Measurements from ENCODE around the gene PRR23E.

Gene PRR23E

DNA sequence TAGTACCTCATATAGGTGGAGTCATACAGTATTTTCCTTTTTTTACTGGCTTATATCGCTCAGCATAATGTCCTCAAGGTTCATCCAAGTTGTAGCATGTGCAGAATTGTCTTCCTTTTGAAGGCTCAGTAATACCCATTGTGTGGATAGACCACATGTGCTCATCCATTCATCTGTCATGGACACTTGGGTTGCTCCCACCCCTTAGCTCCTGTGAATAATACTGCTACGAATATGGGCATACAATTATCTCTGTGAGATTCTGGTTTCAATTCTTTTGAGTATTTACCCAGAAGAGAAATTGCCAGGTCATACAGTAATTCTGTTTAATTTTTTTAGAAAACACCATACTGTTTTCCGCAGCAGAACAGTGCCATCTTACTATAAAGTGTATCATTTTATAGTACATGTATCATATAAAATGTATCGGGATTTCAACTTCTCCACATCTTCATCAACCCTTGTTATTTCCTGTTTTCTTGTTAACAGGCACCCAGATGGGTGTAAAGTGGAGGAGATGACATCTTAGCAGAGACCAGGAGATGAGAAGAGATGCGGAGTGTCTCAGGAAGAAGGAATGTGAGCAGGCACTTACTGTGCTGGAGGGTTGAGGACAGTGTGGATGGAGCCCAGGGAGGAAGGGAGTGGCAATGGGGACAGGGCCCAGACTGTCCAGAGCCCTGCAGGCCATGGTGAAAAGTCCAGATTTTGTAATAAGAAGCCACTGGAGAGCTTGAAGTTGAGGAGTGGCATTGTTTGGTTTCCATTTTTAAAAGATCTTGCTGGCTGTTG, 27.0 kb upstream of the PRR23E start:
- no peak for DNase-seq

DNA sequence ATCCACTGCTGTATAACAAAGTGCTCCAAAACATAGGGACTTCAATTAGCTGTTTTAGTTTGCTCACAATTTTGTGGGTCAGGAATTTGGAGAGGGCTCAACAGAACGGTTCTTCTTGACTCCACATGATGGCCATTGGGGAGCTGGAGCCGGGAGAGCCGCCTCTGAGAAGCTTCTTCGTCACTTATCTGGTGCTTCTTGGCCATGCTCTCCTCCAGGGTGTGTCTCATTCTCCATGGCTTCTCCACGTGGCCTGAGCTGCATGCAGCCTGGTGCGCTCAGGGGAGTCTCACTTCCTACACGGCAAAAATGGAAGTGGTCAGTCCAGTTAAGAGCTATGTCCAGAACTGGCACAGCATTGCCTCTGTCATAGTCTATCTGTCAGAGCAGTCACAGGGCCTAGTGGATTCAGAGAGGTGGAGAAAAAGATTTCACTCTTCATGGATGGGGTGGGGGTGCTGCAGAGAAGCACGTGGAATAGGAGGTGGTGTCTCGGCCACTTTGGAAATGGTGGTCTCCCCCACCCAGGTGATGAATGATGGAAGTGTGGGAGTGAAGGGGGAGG, 26.3 kb upstream of the PRR23E start:
- DNase-seq: no peak

DNA sequence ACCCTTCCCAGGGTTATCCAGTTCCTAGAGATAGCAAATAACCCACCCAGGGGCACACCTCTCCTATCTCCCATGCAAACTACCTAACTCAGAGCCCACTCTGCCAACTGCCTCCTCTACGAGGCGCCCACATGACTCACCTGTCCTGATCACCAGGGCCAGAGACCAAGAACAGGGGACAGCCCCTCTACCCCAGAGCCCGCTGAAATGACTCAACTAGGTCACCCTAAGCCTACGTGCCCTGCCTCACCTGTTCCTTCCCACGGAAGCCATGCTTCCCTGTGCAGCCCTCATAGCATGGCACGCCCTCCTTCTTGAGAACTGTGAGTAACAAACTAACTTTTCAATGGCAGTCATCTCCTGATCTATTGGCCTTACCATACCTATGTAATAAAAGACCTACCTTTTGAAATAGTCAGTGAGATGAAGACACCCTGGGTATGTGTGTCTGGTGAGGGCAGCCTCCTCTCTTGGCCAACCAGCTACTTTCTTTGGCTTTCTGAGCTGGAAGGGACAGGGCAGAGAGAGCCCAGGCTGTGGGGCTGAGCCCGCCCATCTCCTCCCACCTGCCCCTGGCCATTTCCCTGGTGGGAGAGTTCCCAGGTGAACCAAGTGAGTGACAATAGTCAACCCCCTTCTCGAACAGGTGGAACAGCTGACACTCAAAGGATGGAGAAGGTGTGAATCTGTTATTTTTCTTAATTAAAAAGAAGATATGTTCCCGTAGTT, 25.5 kb upstream of the PRR23E start:
- no peak for DNase-seq

DNA sequence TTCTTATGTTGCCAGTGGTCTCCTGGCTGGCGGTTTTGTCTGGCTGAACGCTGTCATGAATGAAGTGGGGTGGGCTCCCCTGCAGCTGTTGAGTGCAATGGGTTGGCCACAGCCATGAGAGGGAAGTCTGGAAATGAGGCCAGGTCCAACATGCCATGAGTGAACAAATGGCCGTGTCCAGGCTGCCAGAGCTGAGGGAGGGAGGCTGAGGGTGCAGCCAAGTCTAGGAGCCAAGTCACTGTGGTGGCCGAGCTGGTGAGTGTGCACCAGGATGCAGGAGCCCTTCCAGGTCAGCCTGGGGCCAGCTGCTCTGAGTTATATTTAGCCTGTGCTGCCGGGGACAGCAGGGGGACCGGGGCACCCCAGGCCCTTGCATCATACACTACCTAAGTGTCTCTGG, 24.7 kb upstream of the PRR23E start:
- DNase-seq: no peak

DNA sequence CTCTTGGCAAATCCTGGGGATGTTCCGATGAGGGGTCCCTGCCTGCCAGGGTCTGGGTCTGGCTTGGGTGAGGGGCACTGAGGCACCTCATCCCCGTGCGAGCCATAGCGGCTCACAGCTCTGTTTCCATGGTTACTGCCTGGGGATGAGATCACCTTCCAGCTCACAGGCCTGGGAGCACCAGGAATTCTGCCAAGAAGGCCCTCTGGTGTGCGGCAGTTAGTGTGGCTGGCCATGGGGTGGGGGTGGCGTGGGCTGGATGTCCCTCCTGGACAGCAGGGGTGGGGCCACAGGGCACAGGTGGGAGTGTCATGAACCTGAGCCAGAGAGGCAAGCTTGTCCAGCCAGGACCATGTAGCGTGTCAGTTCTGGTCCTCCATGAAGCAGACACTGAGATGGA, 22.1 kb upstream of the PRR23E start:
- DNase-seq: no peak

DNA sequence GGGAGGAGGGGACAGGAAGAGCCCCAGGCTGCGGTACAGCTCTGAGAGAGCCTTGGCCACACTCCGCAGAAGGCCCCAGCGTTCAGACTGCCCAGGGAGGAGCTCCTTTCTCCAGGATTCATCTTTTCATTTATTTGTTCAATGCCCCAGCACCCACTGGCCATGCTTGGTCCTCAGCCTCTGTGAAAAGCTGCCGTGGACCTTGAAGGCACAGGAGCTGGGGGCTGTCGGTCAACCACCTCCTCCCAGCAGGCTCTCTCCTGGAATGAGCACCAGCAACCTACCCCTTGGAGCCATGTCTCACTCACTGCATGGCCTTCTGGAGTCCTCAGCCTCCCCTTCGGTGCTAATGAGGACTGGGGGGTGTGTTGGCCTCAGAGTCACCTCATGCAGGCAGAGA, 21.6 kb upstream of the PRR23E start:
- no peak for DNase-seq

DNA sequence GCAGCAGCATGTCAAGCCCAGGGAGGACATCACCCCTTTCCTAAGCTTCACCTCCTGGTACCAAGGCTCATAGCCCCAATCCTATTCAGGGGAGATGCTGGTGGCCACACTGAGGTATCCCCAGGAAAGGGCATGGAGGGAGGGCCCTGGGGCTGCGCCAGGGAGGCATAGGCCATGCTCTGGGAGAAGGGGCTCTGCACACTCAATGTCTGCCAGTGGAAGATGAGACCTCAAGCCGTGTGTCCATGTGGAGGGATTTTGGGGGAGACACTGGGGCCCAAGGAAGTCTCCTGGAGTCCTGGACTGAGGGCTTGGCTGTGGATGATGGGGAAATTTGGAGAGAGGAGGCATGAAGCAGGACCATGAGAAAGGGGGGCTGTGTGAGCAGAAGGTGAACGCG, 21.2 kb upstream of the PRR23E start:
- no peak for DNase-seq

DNA sequence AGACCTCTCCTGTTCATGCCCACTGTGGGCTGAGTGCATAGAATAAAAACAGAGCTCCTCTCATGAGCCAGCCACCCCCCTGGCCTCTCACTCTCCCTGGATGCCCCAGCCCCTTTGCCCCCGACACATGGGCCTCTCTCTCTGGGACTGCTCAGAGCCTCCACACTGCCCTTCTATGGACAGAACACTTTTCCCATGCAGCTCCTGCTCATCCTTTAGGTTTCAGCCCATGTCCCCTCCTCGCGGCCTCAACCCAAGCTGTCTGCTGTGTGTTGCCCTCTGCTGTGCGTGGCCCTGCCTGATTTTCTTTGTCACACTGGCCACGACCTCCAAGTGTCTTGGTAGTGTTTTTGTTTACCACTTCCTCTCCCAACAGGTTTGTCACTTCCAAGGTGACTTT, 20.7 kb upstream of the PRR23E start:
- no peak for DNase-seq

DNA sequence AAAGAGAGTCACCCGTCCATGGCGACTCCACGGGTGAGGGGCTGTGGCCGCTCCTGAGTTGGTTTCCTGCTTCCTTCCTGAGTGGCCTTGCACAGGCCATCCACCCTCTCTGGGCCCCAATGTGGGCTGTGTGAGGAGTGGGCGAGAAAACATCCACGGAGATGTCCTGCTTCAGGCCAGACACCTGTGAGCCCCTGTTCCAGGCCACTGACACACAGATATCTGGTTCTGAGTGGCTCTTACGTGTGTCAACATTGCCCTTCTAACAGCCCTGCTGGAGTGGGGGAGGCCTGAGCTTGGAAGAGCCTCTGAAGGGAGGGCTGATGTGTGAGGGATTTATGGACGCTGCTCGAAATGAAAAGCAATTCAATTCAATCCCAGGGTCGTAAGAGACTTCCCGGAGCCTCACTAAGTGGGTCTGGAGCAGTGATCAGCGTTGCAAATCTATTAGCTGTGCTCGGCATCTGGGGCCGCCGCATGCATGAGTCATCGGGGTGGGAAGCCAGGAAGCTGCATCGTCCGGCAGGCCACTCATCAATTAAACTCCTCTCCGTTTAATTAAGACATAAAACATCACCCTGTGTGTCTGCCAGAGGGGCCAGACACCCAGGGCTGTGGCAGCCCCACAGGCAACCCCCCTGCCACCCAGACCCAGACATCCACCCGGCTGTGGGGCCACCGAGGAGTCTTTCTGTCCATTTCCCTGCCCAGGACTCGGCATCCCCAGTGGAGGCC, 20.0 kb upstream of the PRR23E start:
- DNase-seq: no peak

DNA sequence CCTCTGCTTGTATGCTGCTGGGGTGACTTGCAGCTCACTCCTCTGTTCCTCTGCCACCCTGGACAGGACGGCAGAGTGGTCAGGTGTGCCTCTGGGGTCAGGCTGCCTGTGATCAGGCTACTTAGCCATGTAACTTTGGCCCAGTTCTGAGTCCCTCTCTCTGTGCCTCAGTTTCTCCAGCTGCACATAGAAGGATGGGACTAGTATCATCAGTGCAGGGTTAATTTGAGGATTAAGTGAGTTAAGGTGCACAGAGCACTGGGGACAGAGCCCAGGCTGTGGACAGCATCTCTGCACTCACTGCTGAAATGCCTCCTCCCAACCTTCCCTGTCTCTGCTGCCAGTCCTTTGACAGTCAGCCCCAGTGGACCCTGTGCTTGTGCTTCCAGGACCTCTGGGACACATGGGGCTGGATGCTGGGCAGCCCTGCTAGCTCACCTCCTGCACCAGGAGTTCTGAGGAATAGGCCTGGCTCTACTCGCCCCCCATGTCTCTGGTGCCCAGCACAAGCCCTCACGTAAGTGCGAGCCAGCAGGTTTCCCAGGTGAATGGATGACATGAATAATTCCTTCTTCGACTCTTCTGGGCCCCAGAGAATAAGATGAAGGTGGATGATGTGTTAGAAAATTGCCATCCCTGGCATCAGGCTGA, 19.3 kb upstream of the PRR23E start:
- no peak for DNase-seq

DNA sequence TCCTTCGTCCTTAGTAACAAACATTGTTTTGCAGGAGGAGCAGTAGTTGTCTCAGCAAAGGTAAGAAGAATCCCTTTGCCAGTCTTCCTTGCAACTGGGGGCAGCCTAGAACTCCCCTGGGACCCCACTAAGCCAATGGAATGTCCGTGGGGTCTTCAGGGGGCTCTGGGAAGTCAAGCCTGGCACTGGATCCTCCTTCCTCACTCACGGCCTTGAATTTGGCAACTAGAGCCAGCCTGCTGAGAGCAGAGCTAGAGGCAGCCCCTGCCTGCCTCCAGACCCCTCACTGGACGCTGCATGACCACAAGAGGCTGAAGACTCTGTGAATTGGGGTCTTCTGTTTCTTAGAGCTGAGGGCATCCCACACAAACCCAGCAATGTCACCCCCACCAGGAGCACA, 18.6 kb upstream of the PRR23E start:
- no peak for DNase-seq

DNA sequence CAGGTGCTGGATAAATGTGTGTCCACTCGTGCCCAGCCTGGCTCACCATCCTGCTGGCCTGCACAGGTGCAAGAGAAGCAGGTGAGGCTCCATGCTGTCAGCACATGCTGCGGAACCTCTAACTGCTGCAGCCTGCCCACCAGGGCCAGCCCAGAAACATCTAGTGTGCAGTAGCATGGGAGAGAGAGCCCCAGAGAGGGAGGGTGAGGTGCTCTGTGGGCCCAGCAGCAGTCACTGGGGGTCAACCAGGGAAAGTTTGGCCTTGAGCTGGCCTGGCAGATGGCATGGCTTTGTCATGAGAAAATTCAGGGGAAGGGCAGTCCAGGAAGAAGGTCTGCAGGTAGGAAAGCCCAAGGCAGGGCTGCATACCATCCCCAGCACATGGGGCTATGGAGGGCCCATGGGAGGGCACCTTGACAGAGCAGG, 18.2 kb upstream of the PRR23E start:
- no peak for DNase-seq

DNA sequence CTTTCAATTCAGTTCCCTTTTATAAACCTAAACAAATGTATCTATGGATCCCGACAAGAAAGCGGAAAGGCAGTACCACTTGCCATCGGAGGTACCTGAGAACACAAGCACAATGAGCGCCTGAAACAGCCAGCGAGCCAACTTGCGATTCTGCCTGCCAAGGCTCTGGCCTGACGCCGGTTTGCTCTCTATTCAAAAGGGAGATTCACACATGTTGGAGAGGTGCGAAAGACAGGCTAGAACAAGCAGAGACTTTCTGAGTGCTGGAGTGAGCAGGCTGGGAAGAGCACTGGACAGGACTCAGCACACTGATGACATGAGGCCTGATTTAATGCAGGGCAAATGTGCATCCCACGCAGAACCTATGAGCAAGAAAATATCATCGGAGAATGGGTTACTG, 17.7 kb upstream of the PRR23E start:
- DNase-seq: no peak

DNA sequence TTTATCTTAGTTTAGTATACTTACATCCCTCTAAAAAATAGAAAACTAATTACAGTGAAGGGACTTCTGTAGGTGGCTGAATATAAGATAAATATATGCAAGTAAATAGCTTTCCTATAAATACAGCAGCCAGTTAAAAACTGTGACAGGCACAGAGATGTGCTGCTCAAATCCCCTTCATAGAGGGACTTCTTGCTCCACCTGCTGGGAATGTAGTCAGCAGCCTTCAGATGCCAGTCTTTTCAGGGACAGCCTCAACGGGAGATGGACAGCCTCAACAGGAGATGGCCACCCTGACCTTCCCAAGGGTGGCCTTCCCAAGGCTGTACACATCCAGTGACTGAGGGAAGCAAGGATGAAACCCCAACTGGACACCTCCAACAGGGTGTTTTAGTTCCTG, 15.7 kb upstream of the PRR23E start:
- DNase-seq: no peak

DNA sequence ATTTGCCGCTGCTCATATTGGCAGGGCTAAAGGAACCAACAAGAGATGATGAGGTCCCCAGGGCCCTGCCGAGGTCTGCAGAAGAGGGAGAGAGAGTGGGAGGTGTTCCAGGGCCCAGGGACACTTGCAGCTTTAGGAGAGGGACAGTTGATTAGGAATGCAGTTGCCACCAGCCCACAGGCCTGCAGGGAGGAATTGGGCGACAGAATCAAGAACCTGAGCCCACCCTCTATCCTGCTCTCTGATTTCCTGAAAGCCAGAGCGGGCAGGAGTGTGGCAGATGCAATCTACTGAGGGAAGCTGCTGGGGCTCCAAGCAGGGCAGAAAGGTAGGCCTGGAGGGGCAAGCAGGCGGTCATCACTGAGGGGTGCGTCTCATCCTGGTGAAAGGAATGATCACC, 12.1 kb upstream of the PRR23E start:
- DNase-seq: no peak

DNA sequence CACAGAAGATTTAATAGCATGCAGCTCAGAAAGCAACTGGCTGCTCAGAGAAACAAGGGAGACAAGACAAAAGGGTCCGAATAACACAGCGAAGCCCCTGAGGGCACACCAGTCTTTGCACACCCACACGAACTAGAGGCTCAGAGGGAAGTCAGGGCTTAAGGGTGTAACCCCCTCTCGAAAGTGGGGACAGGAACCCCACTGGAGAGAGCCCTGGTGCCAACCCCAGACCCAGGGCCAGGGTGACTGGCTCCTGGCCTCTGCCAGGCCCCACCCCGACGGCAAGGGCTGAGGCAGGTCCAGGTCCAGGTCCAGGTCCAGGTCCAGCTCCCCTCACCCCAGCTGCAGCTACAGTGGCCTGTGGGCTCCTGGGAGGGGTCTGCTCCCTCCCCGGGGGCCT, 10.5 kb upstream of the PRR23E start:
- no peak for DNase-seq

DNA sequence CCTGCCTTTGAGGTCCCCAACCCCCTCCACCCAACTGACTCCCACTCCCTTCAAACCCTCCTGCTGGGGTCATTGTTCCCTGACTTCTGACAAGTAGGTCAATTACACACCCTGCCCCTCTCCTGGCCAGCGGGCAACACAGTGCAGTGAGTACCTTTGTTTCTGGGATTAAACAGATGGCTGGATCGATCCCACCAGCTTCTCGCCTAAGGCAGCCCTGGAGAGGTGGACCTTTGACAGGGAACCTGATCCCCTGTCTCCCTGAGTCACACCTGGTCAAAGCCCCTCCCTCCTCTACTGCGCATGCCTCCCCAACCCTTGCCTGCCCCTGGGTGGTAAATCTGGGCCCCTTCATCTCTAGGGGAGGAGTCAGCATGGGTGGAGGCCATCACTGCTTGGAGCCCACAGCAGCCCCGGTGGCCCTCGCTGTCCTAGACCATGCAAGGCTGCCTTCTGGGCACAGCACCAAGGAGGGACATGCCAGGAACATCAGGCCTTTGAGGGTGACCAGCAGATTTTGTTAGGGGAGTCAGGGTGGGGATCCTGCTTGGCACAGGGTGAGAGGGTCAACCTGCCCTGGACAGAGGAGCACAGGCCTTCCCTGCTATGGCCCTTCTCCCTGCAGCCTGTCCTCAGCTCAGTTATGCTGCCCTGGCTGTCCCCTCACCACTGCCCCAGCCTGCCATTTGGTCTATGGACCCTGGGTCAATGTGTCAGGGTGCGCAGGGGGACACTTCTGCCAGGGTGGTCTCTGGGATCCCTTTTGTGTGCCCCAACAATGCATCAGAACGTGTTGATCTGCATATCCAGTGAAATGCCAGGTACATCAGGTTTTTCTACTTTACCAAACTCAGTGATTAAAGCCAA, 9.8 kb upstream of the PRR23E start:
- DNase-seq: no peak

DNA sequence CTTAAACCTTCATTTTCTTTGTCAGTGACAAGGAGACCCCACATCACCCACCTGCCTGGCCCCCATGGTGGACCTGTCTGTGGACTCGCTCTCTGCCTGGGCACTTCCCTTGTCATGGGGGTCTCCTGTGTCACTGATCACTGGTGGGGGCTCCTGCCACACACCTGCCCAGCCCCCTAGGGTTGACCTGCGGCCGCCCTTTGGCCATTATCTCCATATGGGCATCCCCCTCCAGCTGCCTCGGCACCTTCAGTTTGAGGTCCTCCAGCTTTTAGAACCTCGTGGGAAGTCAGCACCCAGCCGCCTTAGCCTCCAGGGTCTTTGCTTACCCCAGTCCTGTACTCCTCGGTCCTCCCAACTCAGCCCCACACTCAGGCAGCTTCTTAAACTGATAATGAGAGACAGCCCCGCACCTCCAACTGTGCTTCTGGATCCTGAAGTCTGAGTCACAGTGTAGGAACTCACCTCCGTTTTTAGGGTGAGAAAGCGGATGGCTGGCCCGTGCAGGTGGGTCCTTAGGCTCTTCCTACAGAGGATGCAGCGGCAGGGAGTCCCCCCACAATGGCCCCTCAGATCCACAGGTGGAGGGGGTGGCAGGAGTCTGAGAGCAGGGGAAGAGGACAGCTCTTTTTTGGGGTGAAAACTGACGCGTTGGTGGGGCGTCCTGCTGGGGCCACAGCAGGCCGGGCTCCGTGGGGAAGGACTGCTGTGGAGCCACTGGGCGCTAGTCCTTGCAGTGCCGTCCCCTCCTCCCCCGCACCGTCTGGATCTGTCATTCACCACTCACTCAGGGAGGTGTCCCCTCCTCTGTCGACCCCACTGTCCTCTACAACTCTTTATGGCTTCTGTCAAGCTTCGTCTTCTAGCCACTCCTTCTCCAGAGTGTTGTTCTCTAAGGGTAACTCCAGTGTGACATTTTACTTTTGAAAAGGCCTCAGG, 8.7 kb upstream of the PRR23E start:
- DNase-seq: no peak

DNA sequence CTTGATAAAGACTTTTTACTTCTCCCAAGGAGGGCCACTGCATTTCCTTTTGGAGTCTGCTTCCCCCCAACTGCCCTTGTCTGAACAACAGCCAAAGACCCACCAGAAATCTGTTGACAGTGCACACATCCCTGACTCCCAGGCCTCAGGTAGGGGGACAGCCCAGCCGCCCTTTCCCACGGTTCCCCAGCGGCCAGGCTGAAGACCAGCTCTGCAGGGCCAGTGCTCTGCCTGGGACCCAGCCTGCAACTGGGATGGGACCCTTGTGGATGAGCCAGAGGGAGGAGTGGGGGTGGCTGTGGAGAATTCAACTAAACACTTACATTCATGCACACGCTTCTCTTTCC, 8.1 kb upstream of the PRR23E start:
- no peak for DNase-seq

DNA sequence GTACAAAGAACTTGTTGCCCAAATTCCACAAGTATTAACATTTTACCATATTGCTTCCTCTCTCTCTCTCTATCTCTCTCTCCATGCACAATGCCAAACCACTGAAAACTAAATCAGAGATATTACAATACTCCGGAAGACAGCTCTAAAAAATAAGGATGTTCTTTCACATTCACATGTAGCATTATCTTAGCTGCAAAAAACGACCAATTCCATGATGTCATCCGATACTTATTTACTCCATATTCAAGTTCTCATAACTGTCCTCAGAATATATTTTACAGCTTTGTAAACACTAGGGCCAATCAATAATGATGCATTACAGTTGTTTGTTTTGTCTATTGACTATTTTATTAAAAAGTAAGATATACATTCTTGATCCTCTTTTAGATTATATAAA, 7.7 kb upstream of the PRR23E start:
- DNase-seq: no peak

Measured in cortex of kidney (tissue), 1 donor.